Measurements from ENCODE around the gene METTL1.
A peak's percentile ranks its signal among the peaks of the same experiment; 100 is the strongest.

The METTL1 gene

DNA sequence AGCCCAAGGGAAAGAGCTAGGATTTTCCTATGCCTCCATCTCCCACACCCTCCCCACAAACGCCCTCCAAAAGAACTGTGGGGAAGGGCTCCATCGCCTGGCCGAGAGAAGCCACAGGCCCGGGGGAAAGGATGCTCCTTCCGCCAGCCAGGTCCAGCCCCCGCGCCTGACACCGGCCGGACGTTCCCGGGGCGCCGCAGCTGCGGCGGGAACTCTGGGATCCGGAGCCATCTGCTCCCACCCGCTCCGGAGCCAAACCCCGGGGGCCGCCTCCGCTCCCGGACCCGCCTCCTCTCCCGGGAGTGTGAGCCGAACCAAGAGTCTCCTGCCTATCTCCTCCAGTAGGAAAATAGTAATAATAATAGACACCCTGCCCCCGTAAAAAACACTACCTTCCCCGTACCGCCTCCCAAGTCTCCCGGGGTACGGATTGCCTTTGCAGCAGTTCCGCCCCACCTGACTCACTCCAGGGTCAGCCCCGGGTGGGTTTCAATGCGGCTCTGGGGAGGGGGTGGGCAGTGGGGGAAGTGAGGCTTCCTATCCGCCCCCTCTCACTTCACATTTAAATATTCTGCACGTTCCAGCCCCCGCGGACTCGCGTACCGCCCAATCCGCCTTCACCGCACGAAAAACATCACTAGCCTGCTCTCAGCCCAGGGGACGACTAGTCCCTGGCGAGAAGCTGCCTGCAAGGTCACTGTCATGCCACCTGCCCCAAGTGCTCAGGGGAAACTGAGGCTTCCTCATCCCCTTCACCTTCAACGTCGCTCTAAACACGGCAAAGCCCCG, 35.8 kb downstream of the METTL1 start:
- no peak for DNase-seq

DNA sequence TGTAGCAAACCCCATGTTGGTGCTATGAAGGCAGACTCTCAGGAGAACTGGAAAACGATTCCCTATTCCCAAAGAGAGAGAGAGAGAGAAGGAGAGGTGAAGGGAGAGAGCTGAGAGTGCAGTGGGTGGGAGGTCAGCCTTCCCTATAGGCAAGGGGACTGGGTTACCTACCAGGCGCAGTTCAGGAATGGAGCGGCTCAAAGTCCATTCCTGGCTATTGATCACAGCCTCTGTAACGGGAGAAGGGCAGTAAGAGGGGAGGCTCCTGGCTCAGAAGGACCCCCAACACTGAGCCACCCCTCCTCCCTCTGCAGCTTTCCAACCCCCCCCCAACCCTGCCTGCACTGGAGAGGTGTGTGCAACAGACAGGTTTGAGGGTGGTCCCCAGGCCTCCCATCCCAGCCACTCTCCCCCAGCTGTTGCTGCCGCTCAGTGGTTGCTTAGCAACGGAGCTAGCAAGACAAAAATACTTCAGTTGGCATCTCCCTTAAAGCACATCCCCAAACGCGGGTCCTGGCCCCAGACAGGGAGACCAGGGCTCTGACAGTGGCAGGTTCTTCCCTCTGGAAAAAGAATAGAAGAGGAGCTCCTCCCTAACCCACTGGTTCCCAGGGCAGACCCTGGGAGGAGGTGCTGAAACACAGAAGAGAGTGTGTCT, 36.6 kb downstream of the METTL1 start:
- DNase-seq, result no peak

DNA sequence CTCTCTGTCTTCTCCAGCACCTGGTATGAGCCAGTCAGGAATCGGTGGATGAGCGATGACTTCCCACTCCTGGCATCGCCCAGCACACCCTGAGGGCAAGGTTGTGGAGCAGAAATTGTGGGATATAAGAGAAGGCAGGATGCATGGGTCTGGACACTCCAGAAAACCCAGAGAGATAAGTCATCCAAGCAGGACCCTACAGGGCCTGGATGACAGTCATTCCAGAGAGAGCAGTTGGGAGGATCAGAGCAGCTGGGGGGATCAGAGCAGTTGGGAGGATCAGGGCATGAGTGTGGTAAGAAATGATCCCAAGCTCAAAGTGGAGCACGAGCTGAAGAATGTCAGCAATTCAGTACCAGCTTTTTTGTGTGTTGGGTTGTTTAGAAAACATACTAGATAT, 37.3 kb downstream of the METTL1 start:
- DNase-seq, result no peak

DNA sequence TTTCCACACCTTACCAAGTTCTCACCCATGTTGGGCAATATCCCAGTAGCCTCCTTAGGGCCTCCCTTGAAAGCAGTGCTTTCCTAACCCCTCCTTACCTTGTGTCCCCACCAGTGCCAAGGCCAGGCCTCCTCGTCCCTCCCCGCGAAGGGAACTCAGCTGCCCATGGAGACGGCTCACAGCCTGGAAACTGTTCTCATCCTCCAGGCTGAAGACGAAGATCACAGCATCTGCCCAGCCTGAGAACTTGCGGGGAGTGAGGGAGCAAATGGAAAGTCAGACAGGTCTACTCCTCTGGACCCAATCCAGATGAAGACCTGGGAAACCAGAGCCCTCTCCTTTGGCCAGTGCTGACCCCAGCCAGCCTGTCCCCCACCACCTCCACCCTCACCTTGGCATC, 38.0 kb downstream of the METTL1 start:
- no peak for DNase-seq

DNA sequence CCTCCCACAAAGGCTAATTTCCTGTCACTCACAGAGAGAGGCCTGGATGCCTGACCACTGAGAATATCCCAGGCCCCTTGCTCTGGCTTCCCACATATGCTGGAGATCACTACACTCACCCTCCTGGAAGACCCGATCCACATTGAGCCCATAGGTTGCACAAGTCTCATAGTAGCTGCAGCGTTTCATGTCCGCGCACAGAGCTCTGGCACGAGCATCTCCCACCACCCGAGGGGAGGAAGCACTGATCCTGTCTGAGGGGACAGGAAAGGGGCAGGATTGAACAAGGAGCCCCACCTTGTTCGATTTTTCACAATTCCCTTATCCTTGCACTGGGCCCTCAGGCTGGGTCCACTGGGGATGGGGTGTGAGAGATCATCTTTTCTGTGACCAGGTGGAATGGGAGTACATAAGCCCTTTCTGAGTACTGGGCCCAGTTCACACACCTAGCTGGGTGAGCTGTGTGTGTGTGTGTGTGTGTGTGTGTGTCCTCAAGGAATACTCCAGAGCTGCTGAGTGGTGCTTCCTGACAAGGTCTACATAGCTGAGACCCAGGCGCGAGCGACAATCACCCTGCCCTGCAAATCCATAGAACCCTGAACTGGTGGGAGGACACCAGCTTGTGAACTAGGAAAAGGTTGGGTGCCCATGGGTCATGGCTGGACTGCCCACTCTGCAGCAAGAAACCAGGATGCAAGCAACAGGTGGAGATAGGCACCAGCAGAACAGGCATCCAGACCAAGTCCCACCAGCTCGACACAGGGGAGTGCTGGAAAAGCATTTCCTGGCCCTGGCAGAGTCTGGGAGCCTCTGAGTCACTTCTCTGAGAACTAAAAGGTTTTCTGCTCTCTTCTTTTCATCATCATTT, 38.9 kb downstream of the METTL1 start:
- no peak for DNase-seq

DNA sequence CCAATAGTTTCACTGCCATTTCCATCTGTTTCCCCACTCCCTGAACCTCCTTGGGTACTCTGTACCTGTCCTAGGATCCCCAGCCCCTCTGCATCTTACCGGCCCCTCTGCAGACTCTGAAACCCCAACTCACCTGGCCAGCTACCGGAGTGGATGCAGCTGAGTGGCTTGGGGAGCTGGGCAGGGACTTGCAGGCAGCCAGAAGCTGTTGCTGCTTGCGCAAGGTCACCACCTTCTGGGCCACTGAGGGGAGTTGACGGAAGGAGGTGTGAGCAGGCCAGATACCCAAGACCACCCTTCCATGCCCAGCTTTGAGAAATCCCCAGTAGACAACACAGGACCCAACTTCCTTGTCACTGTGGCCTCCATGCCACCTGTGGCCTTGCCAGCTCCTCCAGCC, 39.6 kb downstream of the METTL1 start:
- DNase-seq, result no peak

DNA sequence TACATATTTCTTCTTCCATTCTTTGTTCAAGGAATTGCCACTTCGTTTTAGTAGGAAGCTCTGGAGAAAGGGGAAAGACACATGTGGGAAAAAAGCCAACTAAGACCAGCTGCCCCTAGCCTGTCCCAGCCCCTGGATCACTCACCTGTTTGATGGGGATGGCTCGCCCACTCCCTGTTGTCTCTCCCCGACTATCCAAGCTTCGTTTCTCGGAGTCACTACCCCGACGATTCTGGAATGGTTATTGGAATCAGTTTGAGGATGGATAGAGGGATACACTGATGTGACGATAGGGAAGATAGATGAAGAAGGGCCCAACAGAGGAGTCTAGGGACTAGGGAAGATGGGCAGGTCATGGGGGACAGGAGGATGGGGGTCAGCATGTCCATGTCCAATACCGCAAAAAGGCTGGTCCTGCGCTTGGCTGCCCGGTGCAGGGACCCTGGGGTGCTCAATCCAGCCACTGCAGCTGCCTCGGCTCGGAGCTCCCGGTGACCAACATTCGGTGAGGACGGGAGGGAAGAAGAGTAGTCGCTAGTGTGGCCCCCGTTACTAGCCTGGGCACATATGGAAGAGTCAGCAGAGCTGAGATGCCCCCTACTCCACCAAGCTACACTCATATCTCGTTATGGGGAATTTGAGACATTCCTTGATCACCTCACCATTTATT, 40.4 kb downstream of the METTL1 start:
- DNase-seq, result no peak

DNA sequence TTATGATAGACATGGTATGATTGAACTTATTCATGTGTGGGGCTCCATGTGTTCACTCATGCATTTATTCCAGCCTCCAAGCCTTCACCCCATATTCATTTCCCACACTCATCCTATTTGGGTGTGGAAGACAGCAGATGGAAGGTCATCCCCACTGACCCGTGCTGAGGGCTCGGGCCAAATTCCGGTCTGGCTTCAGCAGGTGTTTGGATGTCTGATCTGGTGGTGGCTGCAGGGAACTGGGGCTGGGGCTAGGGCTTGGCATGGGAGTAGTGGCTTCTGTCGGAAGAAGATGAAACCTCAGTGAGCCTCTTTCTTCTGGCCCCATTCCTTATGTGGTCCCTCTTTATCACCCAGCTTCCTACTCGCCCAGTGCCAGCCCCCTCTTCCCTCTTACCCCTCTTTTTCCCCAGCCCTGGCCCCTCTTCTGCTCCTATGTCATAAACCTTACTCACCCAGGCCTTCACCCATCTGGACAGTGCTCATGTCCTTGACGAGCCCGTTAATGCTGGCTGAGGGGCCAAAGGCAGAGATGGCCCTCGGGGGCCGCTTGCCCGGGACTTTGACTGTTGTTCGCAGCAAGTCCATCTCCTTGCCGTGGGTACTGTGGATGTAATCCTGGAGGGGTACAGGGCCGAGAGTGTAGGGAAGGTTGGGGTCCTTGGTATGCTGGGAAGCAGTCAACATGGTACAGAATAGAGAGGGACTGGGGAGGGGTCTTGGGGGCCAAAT, 41.4 kb downstream of the METTL1 start:
- DNase-seq, result no peak

DNA sequence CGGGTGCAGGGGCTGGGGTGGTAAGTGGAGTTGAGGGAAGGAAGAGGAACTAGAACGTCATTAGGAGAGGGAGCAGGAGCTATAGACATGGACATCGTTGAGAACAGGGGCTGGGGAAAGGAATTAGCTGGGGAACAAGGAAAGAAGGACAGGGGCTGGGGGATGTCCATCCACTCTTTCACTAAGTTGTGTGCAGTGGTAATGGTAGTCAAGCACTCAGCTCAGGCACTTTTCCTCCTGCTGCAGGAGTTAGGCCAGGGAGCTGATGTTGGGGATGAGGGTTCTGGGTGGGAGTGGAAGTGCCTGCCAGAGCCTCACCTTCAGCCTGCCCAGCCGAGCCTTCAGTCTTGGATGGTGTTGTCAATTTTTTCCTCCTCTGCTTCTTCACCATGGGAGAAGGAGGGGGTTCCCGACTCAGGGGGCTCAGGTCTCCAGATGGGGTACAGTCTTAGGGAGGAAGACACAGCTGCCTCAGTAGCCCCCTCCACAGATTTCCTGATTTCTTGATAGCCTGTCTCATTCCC, 42.5 kb downstream of the METTL1 start:
- DNase-seq, result no peak

DNA sequence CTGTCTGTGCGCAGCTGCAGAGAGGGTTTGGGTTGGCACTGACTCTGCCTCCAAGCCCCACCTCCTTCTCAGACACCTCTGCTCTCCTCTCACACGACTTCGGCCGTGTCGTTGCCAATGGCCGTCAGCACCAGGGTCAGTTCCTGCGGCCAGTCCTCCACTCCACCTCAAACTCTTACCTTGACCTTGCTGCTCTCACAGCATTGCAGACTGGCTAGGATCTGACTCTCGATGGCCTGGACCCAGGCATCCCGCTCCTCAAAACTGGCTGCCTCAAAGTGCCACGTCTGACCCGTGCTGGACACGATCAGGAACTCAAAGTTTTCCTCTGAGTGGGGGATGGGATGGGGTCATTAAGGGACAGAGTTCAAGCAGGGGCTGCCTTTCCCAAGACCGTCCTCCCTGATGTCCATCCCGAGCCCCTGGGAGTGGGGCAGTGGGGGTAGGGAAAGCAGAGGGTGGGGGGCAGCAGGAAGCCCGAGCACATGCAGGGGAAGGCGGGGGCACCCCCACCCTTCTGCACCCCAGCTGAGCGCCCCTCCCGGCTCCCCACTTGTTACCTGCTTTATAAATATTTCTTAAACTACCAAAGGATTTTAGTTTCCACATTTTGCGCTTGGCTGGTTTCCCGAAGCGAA, 44.0 kb downstream of the METTL1 start:
- DNase-seq, result no peak

DNA sequence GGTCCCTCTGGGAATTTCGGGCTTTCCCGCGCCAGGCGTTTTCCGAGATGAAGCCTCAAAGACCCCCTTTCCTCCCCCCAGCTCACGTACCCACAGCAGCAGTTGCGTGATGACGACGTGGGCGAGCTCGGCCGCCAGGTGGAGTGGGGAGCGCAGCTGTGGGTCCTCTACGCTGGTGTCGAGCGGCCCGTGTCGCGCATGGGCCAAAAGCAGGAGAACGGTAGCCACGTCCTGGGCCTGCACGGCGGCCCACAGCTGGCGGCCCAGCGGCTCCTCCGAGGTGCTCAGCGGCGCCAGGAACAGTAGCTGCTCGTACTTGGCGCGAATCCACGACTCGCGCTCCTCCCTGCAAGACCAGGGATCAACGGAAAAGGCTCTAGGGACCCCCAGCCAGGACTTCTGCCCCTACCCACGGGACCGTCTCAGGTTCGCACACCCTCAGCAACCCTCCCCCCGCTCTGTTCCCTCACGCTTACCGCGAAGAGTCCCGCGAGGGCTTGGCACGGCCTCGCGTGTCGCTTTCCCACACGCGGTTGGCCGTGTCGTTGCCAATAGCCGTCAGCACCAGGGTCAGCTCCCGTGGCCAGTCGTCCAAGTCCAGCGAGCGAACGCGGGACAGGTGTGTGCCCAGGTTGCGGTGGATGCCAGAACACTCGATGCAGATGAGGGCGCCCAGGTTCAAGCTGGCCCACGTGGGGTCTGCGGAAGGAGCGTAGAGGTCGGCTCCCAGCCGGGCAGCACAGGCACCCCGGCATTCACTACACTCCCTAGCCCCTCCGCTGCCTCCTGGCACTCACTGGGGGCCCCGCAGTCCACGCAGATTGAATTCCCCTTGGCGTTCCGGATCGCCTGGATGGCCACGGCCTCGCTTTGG, 44.8 kb downstream of the METTL1 start:
- DNase-seq, result peak in 1 of 2 experiments; percentile 19

DNA sequence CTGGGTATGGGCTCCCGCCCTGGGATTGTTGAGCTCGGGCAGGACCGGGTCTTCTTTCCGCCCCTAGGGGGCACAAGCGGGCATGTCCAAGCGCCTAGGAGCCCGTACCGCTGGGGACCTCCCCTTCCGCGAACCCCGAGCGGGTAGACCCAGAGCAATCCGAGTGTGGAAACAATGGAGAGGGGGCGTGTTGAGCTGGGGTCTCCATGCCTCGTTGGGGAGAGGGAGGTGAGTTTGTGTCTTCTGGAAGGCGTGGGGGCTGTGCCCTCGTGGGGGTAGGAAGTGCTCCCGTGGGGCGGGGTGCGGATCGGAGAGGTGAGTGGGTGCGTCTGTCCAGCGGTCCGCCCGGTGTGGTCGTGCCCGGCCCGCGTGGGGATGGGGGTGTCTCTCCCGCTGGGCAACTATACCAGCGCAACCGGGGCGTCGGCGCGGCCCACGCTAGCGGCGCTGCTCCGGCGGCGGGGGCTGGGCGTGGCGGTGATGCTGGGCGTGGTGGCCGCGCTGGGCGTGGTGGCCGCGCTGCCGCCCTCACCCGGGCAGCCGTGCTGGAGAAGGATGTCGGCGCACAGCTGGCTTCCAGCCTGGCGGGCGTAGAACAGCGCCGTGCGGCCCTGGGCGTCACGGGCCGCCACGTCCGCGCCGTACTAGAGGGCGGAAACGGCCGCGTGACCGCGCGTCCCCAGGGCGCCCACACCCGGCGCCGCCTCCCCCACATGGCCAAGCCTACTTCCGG, 45.6 kb downstream of the METTL1 start:
- peak; percentile 45 to 91 for DNase-seq

DNA sequence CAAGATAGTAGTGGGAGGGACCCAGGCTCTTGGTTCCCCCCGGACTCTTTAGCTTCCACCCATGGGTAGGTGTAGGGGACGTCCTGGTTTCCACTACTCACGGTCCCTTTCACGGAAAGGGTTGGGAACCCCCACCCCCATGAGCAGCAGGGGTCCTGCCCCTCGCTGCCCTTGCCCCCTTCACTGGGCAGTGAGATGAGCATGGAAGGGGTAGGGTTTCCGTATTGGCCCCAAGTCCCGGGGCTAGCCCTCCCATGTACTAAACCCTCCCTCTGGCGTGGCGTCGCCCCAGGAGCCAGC, 46.1 kb downstream of the METTL1 start:
- no peak for DNase-seq

DNA sequence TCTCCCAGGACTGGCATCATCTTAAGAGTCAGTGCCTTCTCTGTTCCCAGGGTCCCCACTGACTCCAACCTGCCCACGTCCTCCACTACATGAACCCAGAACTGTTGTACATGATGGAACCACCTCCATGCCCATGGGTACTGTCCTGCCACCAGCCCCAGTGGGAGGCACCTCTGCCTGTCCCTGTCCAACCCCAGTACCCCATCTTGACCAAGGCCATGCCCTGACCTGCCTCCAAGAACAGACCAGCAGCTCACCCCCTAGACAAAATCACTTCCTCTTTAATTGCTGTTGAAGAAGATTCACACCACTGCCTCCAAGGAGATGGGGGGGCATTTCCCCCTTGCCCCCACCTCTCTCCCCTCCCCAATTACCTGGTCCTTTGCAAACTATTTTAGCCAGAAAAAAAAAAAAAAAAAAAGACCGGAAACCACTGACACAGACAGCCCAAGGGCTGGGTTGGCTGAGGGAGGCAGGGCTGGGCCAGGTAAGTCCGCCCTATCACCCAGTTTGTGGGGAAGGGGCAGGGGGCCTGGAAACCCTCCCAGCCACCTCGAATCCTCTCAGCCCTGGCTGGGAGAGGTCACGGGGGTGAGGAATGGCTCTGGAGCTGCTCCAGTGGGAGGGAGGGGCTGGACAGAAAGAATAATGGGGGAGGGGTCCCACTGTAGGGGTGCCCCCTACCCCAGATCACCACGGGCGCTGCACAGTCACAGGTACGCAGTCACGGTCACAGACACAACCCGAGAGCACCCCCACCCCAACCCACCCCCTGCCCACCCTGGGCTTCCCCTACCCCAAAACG, 46.8 kb downstream of the METTL1 start:
- DNase-seq, result no peak

DNA sequence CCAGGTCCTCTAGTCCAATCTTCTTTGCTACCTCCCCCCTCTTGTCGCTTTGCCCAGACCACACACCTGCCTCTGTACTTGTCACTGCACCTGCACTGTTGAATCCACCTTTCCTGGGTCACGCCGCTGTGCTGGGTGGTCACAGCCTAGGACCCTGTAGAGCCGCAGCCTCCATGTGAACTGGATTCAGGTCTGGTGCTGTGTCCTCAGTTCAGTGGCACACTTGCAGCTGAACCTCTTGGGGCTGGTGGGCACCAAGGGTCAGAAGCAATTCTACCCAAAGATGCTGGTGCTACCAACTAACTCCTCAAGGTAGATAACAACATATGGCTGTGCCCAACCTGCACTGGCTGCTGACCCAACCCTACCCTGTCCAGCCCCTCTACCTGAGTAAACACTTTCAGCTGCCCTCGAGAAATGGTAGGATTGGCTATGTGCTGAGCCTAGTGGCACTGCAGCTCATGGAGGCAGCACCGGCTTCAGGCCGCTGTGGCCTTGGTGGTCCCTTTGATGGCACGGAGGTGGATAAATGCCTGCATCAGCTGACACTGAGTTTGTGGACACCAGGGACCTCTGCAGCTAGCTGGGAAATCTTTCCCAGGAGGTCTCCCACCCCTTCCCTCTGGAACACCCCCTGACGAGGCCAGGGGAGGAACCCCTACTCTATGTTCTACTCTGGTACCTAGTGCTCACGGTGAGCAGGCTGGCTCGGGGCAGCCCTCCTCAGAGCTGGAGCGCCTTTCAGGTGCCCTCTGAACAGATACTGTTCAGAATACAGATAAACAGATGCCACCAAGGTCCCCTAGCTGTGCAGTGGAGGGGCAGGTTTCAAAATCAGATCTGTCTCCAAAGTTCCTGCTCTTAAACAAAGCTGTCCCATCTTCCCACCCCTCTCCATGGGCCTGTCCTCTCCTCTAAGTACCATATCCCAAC, 47.6 kb downstream of the METTL1 start:
- DNase-seq, result no peak

DNA sequence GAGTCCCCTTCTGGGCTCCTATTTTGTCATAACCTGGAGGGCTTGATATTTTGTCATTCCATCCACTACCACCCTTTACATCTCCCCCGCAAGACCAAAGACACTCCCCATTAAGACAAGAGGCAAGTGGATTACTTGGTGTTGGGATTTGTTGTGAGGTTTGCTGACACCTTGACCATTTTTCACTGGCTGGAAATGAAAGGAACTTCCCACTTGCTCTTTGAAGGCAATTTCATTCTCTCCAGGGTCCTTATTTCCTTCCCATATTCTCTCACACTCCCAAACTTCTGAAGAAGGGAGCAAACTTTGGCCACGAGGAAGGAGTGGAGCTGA, 48.3 kb downstream of the METTL1 start:
- no peak for DNase-seq

DNA sequence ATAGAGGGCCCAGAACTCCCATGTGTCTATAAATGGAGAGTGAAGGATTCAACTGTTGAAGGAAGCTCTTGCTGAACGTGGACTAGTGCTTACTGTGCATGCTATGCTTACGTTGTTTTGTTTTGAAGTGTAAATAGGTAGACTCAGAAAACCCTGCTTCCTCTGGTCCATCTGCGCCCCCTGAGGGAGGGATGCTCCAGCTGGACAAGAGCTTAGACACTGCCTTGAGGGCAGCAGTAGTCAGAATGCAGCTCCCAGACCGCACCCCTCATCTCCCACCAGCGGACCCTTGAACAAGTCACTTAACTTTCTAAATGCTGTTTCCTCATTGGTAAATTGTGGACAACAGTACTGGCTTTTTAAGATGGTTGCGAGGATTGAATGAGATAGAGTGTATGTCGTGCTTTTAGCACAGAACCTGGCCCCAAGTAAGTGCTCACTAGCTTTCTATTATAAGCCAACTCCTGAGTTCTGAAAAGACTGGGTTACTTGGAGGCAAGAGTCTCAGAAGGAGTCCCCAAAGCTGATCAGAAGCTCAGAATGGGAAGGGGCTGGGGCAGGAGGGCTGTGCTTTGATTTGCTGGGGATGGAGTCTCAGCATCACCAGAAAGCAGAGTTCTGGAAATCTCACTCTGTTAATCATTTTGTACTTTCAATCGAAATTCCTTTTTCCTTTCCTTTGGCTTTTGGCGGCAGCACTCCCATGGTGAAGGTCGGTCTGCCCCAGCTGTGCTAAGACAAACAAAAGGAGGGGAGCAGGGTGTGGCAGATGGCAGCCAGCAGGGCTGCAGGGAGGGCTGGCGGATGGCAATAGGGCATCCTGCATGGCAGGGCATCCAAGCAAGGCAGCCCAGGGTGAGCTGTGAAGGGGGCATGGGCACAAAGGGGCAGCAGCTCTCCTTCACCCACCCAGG, 48.9 kb downstream of the METTL1 start:
- no peak for DNase-seq

All from NCI-H187 (cell line).